ENCODE data around the gene CHCHD1. TPM values are rescaled to one million over a fixed set of nuclear protein-coding genes. Genes with fewer than 3 reads are reported as not detected.

Gene CHCHD1
- total and polyA plus RNA-seq, 12 donors = 18.6 to 82.1 (median 22.0) TPM

GRCh38 chr10:73798087-73798486 is 16.2 kb downstream of the CHCHD1 start:
- H3K4me3 ChIP-seq = no peak overlapping the region
- ATAC-seq (no peak), DNase-seq (no peak)
- no peak overlapping the region for H3K27ac ChIP-seq
- intact Hi-C loops (cut with DNase I) = no loop called here
- no peaks in the 10 kb centered on the region for H3K27me3 ChIP-seq
- whole genome bisulfite sequencing, 2 donors = 95% methylated on average over 6 of the region's 6 CpGs
- H3K4me1 ChIP-seq = no peaks in the 10 kb centered on the region
- peaks cover 0 to 100% (median 77%) of the 10 kb centered on the region in 9 donors for H3K36me3 ChIP-seq
- TF ChIP-seq, protein P1, sequence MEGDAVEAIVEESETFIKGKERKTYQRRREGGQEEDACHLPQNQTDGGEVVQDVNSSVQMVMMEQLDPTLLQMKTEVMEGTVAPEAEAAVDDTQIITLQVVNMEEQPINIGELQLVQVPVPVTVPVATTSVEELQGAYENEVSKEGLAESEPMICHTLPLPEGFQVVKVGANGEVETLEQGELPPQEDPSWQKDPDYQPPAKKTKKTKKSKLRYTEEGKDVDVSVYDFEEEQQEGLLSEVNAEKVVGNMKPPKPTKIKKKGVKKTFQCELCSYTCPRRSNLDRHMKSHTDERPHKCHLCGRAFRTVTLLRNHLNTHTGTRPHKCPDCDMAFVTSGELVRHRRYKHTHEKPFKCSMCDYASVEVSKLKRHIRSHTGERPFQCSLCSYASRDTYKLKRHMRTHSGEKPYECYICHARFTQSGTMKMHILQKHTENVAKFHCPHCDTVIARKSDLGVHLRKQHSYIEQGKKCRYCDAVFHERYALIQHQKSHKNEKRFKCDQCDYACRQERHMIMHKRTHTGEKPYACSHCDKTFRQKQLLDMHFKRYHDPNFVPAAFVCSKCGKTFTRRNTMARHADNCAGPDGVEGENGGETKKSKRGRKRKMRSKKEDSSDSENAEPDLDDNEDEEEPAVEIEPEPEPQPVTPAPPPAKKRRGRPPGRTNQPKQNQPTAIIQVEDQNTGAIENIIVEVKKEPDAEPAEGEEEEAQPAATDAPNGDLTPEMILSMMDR (IDR thresholded peaks at IDR 0.05) = no peak
- no peaks in the 10 kb centered on the region for H3K9me3 ChIP-seq

DNA sequence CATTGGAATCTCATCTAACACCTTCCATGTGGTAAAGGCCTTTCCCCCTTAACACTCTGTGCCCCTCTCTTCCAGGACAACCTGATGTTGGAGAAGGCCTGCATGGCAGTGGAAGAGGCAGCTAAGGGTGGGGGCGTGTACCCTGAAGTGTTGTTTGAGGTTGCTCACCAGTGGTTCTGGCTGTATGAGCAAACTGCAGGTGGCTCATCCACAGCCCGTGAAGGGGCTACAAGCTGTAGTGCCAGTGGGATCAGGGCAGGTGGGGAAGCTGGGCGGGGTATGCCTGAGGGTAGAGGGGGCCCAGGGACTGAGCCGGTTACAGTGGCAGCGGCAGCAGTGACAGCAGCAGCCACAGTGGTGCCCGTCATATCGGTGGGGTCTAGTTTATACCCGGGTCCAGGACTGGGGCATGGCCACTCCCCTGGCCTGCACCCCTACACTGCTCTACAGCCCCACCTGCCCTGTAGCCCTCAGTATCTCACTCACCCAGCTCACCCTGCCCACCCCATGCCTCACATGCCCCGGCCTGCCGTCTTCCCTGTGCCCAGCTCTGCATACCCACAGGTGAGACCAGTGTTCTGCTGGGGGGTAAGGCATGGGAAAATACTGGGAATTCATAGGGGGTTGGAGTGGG is 17.2 kb downstream of the CHCHD1 start:
- Histone ChIP-seq H3K36me3 (peaks cover 0 to 100% (median 78%) of the 10 kb centered on the region in 9 donors), H3K27ac (no peak overlapping the region), H3K9me3 (no peaks in the 10 kb centered on the region), H3K4me3 (no peak overlapping the region), H3K27me3 (no peaks in the 10 kb centered on the region), H3K4me1 (no peaks in the 10 kb centered on the region)
- TF ChIP-seq, protein P1 (IDR thresholded peaks at IDR 0.05) = no peak
- intact Hi-C loops (cut with DNase I) = no loop called here
- 86 to 89% methylated on average over 10 of the region's 10 CpGs for WGBS, 2 donors
- DNase-seq (no peak), ATAC-seq (peak in 5 of 8 donors; percentile 11 to 35 (median 18))

GRCh38 chr10:73799899-73800559 is 18.2 kb downstream of the CHCHD1 start:
- Histone ChIP-seq H3K27ac (no peak overlapping the region), H3K4me3 (no peak overlapping the region), H3K27me3 (no peaks in the 10 kb centered on the region), H3K9me3 (no peaks in the 10 kb centered on the region), H3K36me3 (peaks cover 0 to 100% (median 80%) of the 10 kb centered on the region in 9 donors), H3K4me1 (no peaks in the 10 kb centered on the region)
- 77 to 78% methylated on average over 9 of the region's 9 CpGs for WGBS, 2 donors
- intact Hi-C loops (cut with DNase I) = no loop called here
- TF ChIP-seq, protein P1 (IDR thresholded peaks at IDR 0.05) = no peak
- peak in 4 of 8 donors; percentile 2 to 11 (median 6) for ATAC-seq
- no peak for DNase-seq

- H3K27ac ChIP-seq = no peak overlapping the region
- WGBS, 2 donors = 76 to 79% methylated on average over 20 of the region's 20 CpGs
- H3K4me1 ChIP-seq = no peaks in the 10 kb centered on the region
- no peaks in the 10 kb centered on the region for H3K27me3 ChIP-seq
- intact Hi-C loops (cut with DNase I) = no loop called here
- TF ChIP-seq, protein P1 (IDR thresholded peaks at IDR 0.05) = no peak
- DNase-seq (no peak), ATAC-seq (peak in 6 of 8 donors; percentile 4 to 28 (median 4))
- no peaks in the 10 kb centered on the region for H3K9me3 ChIP-seq
- peaks cover 0 to 100% (median 80%) of the 10 kb centered on the region in 9 donors for H3K36me3 ChIP-seq
- H3K4me3 ChIP-seq = no peak overlapping the region
These were observed 18.9 kb downstream of the CHCHD1 start for GRCh38 chr10:73800560-73801252.
